Inflammatory macrophage (primary cell): ENCODE data around the gene PCSK7.
"Not testable (repeated sequence)": the region's sequence is repeated elsewhere in the genome, so short reads cannot be mapped to it uniquely, and the experiment has no call there.

Experiments
- DNase-seq, 2 donors: peaks; one replicate each; pipeline ENCODE4 v3.0.0-alpha.2; 2020 to 2022
- total RNA-seq, 18 experiments: gene quantifications; one replicate each; lab custom pipeline; 2026; ENCODE audit warnings: mixed read lengths in 6 of 18, inconsistent platforms in 2 of 18; lab: John Stamatoyannopoulos, UW

Gene PCSK7
- total RNA-seq, result 33.0 to 77.3 (median 56.9) reads per million in 18 experiments

- DNase-seq, result no peak
Measured at GRCh38 chr11:117231842-117232091, at the start of gene PCSK7. Gene PCSK7 (minus strand): TSS chr11:117232073. CDS start chr11:117229844, 2,229 bp downstream.

- DNase-seq, result no peak
Measured at GRCh38 chr11:117281159-117281558, 49.3 kb upstream of the PCSK7 start.

- DNase-seq, result no peak
Measured at GRCh38 chr11:117279711-117280376, 48.0 kb upstream of the PCSK7 start.

- DNase-seq, result no peak
Measured at GRCh38 chr11:117278347-117278746, 46.5 kb upstream of the PCSK7 start.

- DNase-seq, result no peak
Measured at GRCh38 chr11:117273550-117274289, 41.8 kb upstream of the PCSK7 start.

- DNase-seq, result peak in 1 of 2 donors; percentile 23
Measured at GRCh38 chr11:117272175-117272574, 40.3 kb upstream of the PCSK7 start.

- no peak for DNase-seq
Measured at GRCh38 chr11:117271208-117271607, 39.3 kb upstream of the PCSK7 start.

GRCh38 chr11:117269856-117270255, 38.0 kb upstream of the PCSK7 start:
- no peak for DNase-seq

GRCh38 chr11:117265745-117266144, 33.9 kb upstream of the PCSK7 start:
- DNase-seq, result no peak

GRCh38 chr11:117264624-117265323, 32.9 kb upstream of the PCSK7 start:
- not testable (repeated sequence) for DNase-seq

GRCh38 chr11:117259417-117259816, 27.5 kb upstream of the PCSK7 start:
- no peak for DNase-seq

- DNase-seq, result no peak
Measured at GRCh38 chr11:117258576-117258975, 26.7 kb upstream of the PCSK7 start.

- no peak for DNase-seq
Measured at GRCh38 chr11:117256573-117256972, 24.7 kb upstream of the PCSK7 start.

GRCh38 chr11:117255966-117256365, 24.1 kb upstream of the PCSK7 start:
- DNase-seq, result no peak

- no peak for DNase-seq
Measured at GRCh38 chr11:117251506-117251905, 19.6 kb upstream of the PCSK7 start.

- no peak for DNase-seq
Measured at GRCh38 chr11:117249571-117249970, 17.7 kb upstream of the PCSK7 start.

GRCh38 chr11:117248341-117248740, 16.5 kb upstream of the PCSK7 start:
- DNase-seq, result no peak

- no peak for DNase-seq
Measured at GRCh38 chr11:117239295-117239694, 7.4 kb upstream of the PCSK7 start.

- no peak for DNase-seq
Measured at GRCh38 chr11:117238221-117238620, 6.3 kb upstream of the PCSK7 start.

- no peak for DNase-seq
Measured at GRCh38 chr11:117232911-117233409, 1.1 kb upstream of the PCSK7 start.

- peak; percentile 71 to 83 for DNase-seq
Measured at GRCh38 chr11:117232092-117232878, 412 bp upstream of the PCSK7 start, which contains the start of gene RNF214. Gene RNF214 (plus strand): TSS chr11:117232671. CDS start chr11:117234273, 1,602 bp downstream.

- DNase-seq, result peak in 1 of 2 donors; percentile 1
Measured at GRCh38 chr11:117230999-117231841, 653 bp downstream of the PCSK7 start.
